CD4-positive, alpha-beta T cell treated with Interleukin-4 for 4 hours (primary cell): Measurements from ENCODE around the gene ARVCF.

Experiments used
- DNase-seq: peaks from one replicate; pipeline ENCODE4 v3.0.0-alpha.2; 2020

The ARVCF gene

GRCh38 chr22:20052309-20053259 is 36.0 kb upstream of the ARVCF start:
- no peak for DNase-seq

GRCh38 chr22:20051927-20052308 is 35.3 kb upstream of the ARVCF start:
- no peak for DNase-seq

GRCh38 chr22:20046730-20047129 is 30.1 kb upstream of the ARVCF start:
- no peak for DNase-seq

- no peak for DNase-seq
These were observed 28.0 kb upstream of the ARVCF start for GRCh38 chr22:20044495-20045151.

GRCh38 chr22:20043997-20044342 is 27.3 kb upstream of the ARVCF start:
- DNase-seq = no peak

GRCh38 chr22:20043057-20043996 is 26.7 kb upstream of the ARVCF start:
- DNase-seq = no peak

- no peak for DNase-seq
These were observed 23.9 kb upstream of the ARVCF start for GRCh38 chr22:20040327-20041200.

GRCh38 chr22:20039683-20040325 is 23.2 kb upstream of the ARVCF start:
- no peak for DNase-seq

GRCh38 chr22:20038574-20038973 is 22.0 kb upstream of the ARVCF start:
- DNase-seq = no peak

- no peak for DNase-seq
These were observed 20.8 kb upstream of the ARVCF start for GRCh38 chr22:20037419-20037818.

- no peak for DNase-seq
These were observed 20.1 kb upstream of the ARVCF start for GRCh38 chr22:20036535-20037392.

GRCh38 chr22:20036084-20036482 is 19.5 kb upstream of the ARVCF start:
- DNase-seq = no peak

- DNase-seq = no peak
These were observed 18.9 kb upstream of the ARVCF start for GRCh38 chr22:20035375-20036083.

GRCh38 chr22:20034143-20034542 is 17.5 kb upstream of the ARVCF start:
- DNase-seq = no peak

GRCh38 chr22:20033045-20033706 is 16.6 kb upstream of the ARVCF start:
- DNase-seq = no peak

- DNase-seq = no peak
These were observed 15.9 kb upstream of the ARVCF start for GRCh38 chr22:20032407-20032991.

- DNase-seq = peak; percentile 46
These were observed 15.2 kb upstream of the ARVCF start for GRCh38 chr22:20031732-20032406.

GRCh38 chr22:20029550-20030225 is 13.1 kb upstream of the ARVCF start:
- no peak for DNase-seq
